GM12892 (cell line): ENCODE results near the gene CEP164.

Experiments
- POLR2A ChIP-seq: IDR thresholded peaks from 2 replicates; pipeline ENCODE4 v1.6.1; 2011; ENCODE audit warnings: low read depth, low read length, control low read depth
- POLR2AphosphoS5 ChIP-seq: IDR thresholded peaks from 2 replicates; pipeline ENCODE4 v1.6.1; 2011; ENCODE audit warnings: low read depth, low read length, control low read depth

DNA sequence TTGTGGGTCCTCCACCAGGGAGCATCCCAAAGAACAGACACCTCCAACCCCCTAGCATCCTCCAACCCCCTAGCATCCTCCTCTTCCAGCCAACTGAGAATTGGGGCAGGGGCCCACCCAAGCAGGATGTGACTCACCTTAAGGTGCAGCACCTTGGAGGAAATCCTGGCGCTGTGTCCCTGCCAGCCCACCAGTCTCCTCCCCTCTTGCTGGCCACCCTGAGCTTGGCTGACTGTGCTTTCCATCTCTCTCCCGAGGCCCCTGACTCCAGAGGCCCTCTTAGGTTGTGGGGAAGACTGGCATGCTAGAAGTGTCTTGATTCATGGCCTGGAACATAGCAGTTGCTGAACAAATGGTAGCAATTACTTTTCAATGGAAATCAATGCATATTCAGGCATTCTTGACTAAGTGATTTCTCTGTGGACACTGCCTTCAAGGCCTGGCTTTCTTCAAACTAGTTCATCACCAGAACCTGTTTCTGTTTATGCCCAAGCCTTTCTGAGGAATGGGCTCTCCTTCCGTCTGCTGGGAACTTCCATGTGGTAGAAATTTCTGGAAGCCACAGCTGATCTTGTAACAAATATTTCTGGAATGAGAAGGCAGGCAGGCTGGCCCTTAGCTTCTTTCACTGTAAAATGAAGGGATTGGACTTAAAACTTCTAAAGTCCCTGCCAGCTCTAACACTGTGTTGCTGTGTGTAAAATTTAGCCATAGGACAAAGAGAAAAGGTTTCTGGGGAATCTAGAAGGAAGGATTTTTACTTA is 60.5 kb downstream of the CEP164 start:
- TF ChIP-seq POLR2A (no peak), POLR2AphosphoS5 (no peak)
